Middle frontal gyrus (tissue), 1 donor: Measurements from ENCODE around the gene CYP27A1.

ENCODE experiments used
- DNase-seq: peaks from one replicate; pipeline ENCODE4 v3.0.0-alpha.2; 2015; ENCODE audit warnings: low spot score; ENCODE audit errors: extremely low spot score

Gene CYP27A1

GRCh38 chr2:218857371-218858137 lies 75.6 kb downstream of the CYP27A1 start:
- no peak for DNase-seq

- DNase-seq, result no peak
Measured at GRCh38 chr2:218858138-218858445, 76.1 kb downstream of the CYP27A1 start.

GRCh38 chr2:218858671-218859555 lies 77.0 kb downstream of the CYP27A1 start:
- no peak for DNase-seq

GRCh38 chr2:218859556-218859987 lies 77.6 kb downstream of the CYP27A1 start, which contains the start of gene WNT6:
Gene WNT6, plus strand, starts transcription at chr2:218859805. Its CDS starts 233 bp downstream, at chr2:218860038.
- no peak for DNase-seq

- DNase-seq, result no peak
Measured at GRCh38 chr2:218859988-218860831, 78.3 kb downstream of the CYP27A1 start.

GRCh38 chr2:218860950-218861381 lies 79.0 kb downstream of the CYP27A1 start:
- no peak for DNase-seq

- no peak for DNase-seq
Measured at GRCh38 chr2:218861645-218862318, 79.8 kb downstream of the CYP27A1 start.

- no peak for DNase-seq
Measured at GRCh38 chr2:218863021-218863520, 81.1 kb downstream of the CYP27A1 start.
